ENCODE results near the gene SERPINE2.

DNA sequence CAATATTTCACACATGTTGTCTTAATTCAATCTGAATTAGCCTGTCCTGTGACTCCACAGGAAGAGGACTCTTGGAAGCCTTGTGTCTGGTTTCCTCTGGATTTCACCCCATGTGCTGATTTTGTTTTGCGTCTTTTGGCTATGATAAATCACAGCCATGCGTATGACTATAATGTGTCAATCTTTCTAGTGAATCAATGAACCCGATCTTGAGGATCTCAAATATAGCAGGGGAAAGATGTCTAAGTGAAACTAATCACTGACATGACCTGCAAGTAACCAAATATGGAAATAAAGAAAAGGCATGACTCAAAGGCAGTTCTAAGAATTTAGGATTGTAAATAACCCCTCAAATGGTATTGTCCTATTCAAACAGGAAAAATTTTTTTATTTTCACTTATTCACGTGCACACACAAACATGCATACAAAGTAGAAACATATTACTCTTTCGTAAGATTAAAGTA is 102.2 kb downstream of the SERPINE2 start:
- no peak for TF ChIP-seq POLR2A (IDR thresholded peaks at IDR 0.05)
- TF ChIP-seq, protein P1, sequence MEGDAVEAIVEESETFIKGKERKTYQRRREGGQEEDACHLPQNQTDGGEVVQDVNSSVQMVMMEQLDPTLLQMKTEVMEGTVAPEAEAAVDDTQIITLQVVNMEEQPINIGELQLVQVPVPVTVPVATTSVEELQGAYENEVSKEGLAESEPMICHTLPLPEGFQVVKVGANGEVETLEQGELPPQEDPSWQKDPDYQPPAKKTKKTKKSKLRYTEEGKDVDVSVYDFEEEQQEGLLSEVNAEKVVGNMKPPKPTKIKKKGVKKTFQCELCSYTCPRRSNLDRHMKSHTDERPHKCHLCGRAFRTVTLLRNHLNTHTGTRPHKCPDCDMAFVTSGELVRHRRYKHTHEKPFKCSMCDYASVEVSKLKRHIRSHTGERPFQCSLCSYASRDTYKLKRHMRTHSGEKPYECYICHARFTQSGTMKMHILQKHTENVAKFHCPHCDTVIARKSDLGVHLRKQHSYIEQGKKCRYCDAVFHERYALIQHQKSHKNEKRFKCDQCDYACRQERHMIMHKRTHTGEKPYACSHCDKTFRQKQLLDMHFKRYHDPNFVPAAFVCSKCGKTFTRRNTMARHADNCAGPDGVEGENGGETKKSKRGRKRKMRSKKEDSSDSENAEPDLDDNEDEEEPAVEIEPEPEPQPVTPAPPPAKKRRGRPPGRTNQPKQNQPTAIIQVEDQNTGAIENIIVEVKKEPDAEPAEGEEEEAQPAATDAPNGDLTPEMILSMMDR (IDR thresholded peaks at IDR 0.05): no peak

Measured in body of pancreas (tissue), 4 donors.